ENCODE results near the gene PRRG3.

Gene PRRG3

GRCh38 chrX:151708821-151709220, 13.6 kb downstream of the PRRG3 start:
- no peak for DNase-seq

- no peak for DNase-seq
These were observed 15.2 kb downstream of the PRRG3 start for GRCh38 chrX:151710457-151710856.

GRCh38 chrX:151711154-151711553, 15.9 kb downstream of the PRRG3 start:
- DNase-seq = no peak

- DNase-seq = peak; percentile 71
These were observed 16.5 kb downstream of the PRRG3 start for GRCh38 chrX:151711787-151712186.

GRCh38 chrX:151712253-151712652, 17.0 kb downstream of the PRRG3 start:
- no peak for DNase-seq

GRCh38 chrX:151713849-151714248, 18.6 kb downstream of the PRRG3 start:
- DNase-seq = peak; percentile 3

- DNase-seq = no peak
These were observed 19.1 kb downstream of the PRRG3 start for GRCh38 chrX:151714362-151714761.

GRCh38 chrX:151715752-151716151, 20.5 kb downstream of the PRRG3 start, which contains the start of gene FATE1:
TSS of gene FATE1 (plus strand) at chrX:151716035. CDS start at chrX:151716120, 85 bp downstream.
- DNase-seq = no peak

GRCh38 chrX:151722241-151722846, 27.1 kb downstream of the PRRG3 start:
- no peak for DNase-seq

- no peak for DNase-seq
These were observed 28.0 kb downstream of the PRRG3 start for GRCh38 chrX:151723156-151723760.

- DNase-seq = no peak
These were observed 29.5 kb downstream of the PRRG3 start for GRCh38 chrX:151724563-151725337.

DNA sequence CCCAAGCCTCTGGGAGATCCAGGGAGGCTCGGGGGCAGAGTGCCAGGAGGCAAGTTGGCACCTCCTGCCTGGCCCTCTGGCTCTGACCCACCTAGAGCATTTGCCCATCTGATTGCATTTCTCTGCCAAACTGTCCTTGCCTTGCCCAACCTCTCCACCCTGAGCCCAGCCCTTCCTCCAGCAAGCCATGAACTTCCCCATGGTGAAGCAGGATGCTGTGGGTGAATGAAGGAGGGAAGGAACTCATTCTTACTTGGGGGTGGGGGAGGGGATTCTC, 30.0 kb downstream of the PRRG3 start:
- no peak for DNase-seq

- DNase-seq = no peak
These were observed 31.5 kb downstream of the PRRG3 start for GRCh38 chrX:151726751-151727150.

DNA sequence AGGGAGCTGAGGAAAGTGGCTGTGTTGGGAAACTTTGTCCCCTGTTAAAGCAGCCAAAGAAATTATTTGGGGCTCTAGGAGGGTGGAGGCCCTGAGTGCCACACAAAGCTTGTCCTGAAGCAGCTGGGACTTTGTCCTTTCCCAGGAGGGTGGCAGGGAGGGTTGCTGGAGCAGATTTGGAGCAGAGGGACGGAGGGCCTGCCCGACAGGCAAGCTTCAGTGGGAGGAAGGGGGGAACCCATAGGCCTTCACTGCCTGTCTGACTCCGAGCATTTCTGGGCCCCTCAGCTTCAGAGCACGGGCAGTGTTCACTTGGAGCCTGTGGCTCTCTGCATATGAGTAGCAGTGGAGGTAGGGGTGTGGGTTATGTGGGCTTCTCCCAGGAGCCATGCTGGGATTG, 32.1 kb downstream of the PRRG3 start:
- no peak for DNase-seq

DNA sequence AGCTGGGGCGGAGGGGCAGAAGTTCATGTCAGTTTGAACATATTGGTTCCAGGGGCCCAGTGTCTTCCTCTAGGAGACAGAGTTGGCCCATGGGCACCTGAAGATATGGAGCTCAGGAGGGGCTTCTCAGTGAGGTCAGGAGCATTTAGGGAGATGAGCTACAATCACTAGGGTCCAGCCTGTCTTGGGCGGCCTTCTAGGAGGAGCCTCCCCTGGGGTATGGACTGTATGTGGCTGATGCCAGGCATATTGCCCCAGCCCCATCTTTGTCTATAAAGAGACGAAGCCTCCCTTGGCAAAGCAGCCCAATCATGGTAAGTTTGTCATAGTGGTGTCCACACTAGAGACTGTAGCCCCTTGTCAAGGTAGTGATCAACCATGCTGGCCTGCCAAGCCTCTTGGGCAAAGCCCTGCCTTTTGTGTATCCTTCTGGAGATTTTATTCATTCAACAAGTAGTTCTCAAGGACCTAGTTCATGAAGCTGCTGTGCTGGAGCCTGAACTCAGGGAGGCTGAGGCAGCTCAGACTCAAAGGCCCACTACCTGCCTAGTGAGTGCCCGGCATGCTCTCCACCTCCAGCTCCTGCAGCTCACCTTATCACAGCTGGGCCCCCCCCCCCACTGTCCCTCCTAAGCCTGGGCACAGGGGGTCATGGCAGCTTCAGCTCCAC, 33.9 kb downstream of the PRRG3 start:
- no peak for DNase-seq

DNA sequence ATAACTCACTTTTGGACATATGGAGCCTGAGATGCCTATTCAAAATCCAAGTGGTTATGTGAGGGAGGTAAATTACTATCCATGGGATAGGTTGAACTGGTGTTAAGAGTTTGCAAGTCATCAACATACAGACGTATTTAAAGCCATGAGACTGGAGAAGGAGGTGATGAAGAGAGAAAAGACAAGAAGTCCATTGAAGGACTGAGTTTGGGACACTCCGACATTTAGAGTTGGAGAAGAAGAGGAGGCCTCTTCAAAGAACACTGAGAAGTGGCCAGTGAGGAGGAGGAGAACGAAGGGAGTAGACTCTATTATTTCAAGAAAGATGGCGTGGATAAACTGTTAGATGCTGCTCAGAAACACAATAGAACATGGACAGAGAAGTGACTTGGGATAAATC, 39.2 kb downstream of the PRRG3 start, which contains the start of gene CNGA2:
Gene CNGA2, plus strand, starts transcription at position 301 of the 400 bp plus-strand sequence. CDS start 3,738 bp downstream, outside the sequence.
- no peak for DNase-seq

DNA sequence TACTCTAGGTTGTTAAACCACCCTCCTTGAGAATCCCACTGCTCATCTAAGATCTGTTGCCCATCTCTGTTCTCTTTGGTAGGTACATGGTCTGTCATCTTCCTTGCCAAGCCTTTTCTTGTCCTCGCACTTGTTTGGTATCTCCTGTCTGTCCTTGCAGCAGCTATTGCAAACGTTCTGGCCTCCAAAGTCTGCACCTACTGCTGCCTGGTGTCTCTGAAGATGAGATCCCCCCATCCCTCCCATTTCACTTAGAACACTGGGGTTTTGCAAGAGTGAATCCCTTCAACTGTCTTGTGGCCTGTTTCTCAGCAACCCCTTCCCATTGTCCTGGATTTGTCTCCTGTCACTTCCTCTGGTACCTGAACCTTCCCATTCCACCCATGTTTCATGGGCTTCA, 40.0 kb downstream of the PRRG3 start:
- DNase-seq = no peak

DNA sequence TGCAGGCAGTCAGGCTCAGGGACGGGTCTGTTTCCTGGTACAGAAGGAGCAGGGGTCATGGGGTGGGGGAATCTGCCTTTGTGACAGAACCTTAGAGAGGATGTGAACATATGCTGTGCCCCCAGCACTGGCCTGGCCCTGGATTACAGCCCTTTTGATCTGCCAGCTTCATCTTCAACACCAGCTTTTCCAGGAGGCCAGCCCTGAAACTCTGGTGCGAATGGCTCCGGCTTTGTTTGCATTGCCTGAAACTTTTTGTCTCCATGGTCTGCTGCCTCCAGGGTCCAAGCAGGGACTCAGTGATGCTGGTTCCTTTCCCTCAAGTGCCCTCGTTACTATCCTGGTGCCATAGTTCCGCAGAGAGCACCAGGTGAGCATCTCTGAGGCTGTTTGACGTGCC, 41.4 kb downstream of the PRRG3 start:
- no peak for DNase-seq

DNA sequence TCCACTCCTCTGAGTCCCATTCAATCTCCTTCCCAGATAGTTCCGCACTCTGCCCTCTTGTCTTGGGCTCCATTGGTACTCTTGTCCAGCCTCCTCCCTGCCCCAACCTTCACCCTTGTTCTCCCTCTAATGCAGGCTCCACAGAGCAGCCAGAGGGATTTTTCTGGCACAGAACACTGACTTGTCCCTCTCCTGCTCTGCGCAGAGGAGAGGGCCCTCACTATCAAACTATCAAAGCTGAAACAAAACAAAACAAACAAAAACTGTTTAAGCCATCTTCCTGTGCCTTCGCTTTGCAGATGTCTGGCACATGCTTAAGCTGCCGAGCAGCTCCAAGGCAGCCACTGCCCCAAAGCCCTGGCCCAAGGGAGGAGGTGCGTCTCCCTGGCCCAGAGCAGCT, 42.2 kb downstream of the PRRG3 start:
- DNase-seq = no peak

- no peak for DNase-seq
These were observed 43.5 kb downstream of the PRRG3 start for GRCh38 chrX:151738751-151739150.

DNA sequence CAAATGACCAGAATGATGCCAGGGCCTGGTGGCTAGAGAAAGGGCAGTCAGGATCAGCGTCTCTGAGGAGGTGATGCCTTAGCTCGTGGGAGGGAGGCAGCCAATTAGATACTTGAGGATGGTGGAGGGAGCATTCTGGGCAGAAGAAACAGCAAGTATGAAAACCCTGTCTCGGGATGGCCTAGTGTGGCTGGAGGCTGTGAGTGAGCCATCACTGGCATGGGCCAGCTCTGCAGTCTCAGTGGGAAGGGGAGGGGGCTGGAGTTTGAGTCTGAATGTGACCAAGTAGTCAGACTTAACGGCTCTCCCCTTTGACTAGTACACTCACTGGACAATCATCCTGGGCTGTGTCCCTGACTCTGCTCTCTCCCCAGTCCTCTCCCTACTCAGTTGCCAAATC, 46.3 kb downstream of the PRRG3 start:
- DNase-seq = no peak

DNA sequence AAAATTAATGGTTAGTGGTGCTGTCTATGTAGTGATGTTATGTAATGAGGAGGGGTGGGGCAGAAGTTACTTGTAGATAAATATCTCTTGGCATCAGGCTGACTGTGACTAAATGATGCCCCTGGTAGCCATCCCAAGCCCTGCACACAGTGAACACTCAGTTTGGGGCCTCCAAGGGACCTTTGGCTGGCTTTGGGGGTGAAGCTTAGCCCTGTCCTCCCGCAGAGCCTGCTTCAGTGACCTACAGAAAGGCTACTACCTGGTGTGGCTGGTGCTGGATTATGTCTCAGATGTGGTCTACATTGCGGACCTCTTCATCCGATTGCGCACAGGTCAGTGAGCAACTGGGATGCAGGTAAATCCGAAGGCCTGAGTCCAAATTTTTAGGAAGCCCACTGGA, 47.1 kb downstream of the PRRG3 start:
- DNase-seq = no peak

- no peak for DNase-seq
These were observed 48.6 kb downstream of the PRRG3 start for GRCh38 chrX:151743651-151744470.
